ENCODE measurements around the gene PNPLA6. TPM values are rescaled to one million over a fixed set of nuclear protein-coding genes. Genes with fewer than 3 reads are reported as not detected.

PNPLA6 gene
- total RNA-seq, 2 experiments from 2014 or later, result 130 to 152 TPM

DNA sequence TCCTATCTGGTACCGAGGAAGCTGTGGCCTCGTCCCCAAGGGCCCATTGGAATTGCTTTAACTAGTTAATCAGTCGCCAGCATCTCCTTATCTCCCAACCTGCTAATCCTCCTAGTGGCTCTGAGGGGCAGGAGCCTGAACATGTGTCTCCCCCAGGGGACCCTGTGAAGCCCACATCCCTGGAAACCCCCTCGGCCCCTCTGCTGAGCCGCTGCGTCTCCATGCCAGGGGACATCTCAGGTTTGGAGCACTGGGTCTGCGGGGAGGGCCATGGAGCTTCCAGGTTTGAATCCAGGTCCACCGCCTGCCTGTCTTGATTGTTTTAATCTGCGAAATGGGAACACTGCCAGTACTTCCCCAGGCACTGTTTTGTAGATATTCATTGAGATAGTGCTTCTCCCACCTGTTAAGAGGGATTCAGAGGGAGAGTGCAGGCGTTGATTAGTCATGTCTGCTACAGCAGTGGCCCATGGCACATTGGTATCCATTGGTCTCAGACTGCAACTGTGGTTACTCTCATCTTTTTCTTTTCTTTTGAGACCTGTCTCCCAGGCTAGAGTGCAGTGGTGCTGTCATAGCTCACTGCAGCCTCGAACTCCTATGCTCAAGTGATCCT is 6.4 kb downstream of the PNPLA6 start:
- Mint-ChIP-seq H3K27ac (no peak overlapping the region), H3K4me1 (peaks cover 41% of the 10 kb centered on the region), H3K36me3 (ENCODE audit: low read depth) (peaks cover 54% of the 10 kb centered on the region), H3K9me3 (no peaks in the 10 kb centered on the region), H3K4me3 (no peak overlapping the region), H3K27me3 (no peaks in the 10 kb centered on the region)
- DNase-seq, result no peak
- CTCF ChIA-PET, result interaction anchor here (0.8 kb wide), 1 partner anchor 26 kb away, joined by 3 read pairs; no protein-coding TSS in a partner anchor
- POLR2A ChIA-PET, result interaction anchor here (0.6 kb wide), 1 partner anchor 211 kb away, joined by 5 read pairs; no protein-coding TSS in a partner anchor

DNA sequence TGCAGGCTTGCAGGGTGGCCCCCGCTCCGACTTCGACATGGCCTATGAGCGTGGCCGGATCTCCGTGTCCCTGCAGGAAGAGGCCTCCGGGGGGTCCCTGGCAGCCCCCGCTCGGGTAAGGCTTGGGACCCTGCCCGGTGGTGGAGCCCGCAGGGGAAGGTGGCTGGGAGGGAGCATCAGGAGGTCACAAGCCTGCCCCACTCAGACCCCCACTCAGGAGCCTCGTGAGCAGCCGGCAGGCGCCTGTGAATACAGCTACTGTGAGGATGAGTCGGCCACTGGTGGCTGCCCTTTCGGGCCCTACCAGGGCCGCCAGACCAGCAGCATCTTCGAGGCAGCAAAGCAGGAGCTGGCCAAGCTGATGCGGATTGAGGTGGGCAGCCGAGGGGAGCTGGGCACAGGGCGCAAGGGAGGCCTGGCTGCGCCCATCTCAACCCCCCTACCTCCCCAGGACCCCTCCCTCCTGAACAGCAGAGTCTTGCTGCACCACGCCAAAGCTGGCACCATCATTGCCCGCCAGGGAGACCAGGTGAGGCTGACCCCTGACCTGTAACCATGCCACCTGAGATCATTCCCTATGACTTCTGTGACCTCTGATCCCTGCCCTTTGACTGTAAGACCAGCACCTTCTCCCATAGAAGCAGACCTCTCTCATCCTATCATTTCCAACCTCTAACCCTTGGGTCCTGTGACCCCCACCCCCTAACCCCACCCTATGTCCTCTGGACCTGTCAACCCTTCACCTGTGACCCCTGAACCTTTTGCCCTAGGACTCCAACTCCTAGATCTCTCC is 7.2 kb downstream of the PNPLA6 start:
- ChIA-PET POLR2A (interaction anchor here (0.6 kb wide), 1 partner anchor 212 kb away, joined by 5 read pairs; no protein-coding TSS in a partner anchor), CTCF (interaction anchor here (0.6 to 2.4 kb wide), 3 partner anchors 26 to 388 kb away, joined by 3 to 11 read pairs (median 4); partner anchors contain the start of gene TRAPPC5)
- H3K27ac Mint-ChIP-seq, result peak overlapping the region; percentile 35
- H3K4me3 Mint-ChIP-seq, result no peak overlapping the region
- DNase-seq, result no peak
- H3K4me1 Mint-ChIP-seq, result peaks cover 43% of the 10 kb centered on the region
- no peaks in the 10 kb centered on the region for H3K9me3 Mint-ChIP-seq
- peaks cover 54% of the 10 kb centered on the region for H3K36me3 Mint-ChIP-seq (ENCODE audit: low read depth)
- H3K27me3 Mint-ChIP-seq, result no peaks in the 10 kb centered on the region

GRCh38 chr19:7544626-7545025 is 9.1 kb downstream of the PNPLA6 start:
- H3K4me3 Mint-ChIP-seq, result no peak overlapping the region
- CTCF ChIA-PET, result interaction anchor here (1.1 to 2.4 kb wide), 3 partner anchors 24 to 196 kb away, joined by 3 to 11 read pairs (median 3); partner anchors contain the start of genes ARHGEF18 and TRAPPC5
- peak overlapping the region; percentile 86 for H3K27ac Mint-ChIP-seq
- no peak for DNase-seq
- peaks cover 52% of the 10 kb centered on the region for H3K36me3 Mint-ChIP-seq (ENCODE audit: low read depth)
- POLR2A ChIA-PET, result interaction anchor here (2.4 kb wide), 1 partner anchor 9 kb away, joined by 13 read pairs; the partner anchor contains the start of gene PNPLA6
- no peaks in the 10 kb centered on the region for H3K9me3 Mint-ChIP-seq
- peaks cover 43% of the 10 kb centered on the region for H3K4me1 Mint-ChIP-seq
- no peaks in the 10 kb centered on the region for H3K27me3 Mint-ChIP-seq

DNA sequence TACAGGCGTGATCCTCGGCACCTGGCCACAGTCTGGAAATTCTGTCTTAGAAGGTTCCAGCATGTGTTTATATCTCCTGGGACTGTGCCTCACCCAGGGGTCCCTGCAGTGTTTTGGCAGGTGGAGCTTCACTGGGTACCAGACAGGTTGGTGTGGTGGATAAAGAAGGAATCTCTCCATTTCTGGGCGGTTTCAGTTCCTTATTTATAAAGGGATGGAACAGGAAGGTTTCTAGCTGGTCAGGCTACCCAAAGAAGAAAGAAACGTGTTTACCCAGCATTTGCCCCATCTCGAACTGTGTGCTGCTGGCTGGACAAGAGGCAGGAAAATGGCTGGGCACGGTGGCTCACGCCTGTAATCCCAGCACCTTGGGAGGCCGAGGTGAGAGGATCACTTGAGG is 9.8 kb downstream of the PNPLA6 start:
- DNase-seq, result no peak
- ChIA-PET POLR2A (interaction anchor here (1.0 to 2.4 kb wide), 2 partner anchors 10 to 23 kb away, joined by 4 to 13 read pairs; partner anchors contain the start of genes MCOLN1 and PNPLA6), CTCF (interaction anchor here (1.1 to 2.4 kb wide), 2 partner anchors 23 to 197 kb away, joined by 3 to 11 read pairs (median 8); partner anchors contain the start of gene ARHGEF18)
- Mint-ChIP-seq H3K36me3 (ENCODE audit: low read depth) (peaks cover 53% of the 10 kb centered on the region), H3K27ac (peak overlapping the region; percentile 86), H3K4me3 (no peak overlapping the region), H3K27me3 (no peaks in the 10 kb centered on the region), H3K4me1 (peaks cover 40% of the 10 kb centered on the region), H3K9me3 (no peaks in the 10 kb centered on the region)

GRCh38 chr19:7545904-7546303 is 10.4 kb downstream of the PNPLA6 start:
- Mint-ChIP-seq H3K4me3 (peak overlapping the region; percentile 2), H3K4me1 (peaks cover 38% of the 10 kb centered on the region)
- no peak for DNase-seq

GRCh38 chr19:7547159-7547558 is 11.6 kb downstream of the PNPLA6 start:
- no peak for DNase-seq
- ChIA-PET CTCF (interaction anchor here (2.0 kb wide), 1 partner anchor 21 kb away, joined by 8 read pairs; no protein-coding TSS in a partner anchor), POLR2A (no interaction called here)
- Mint-ChIP-seq H3K27me3 (no peaks in the 10 kb centered on the region), H3K4me1 (peaks cover 38% of the 10 kb centered on the region), H3K36me3 (ENCODE audit: low read depth) (peaks cover 56% of the 10 kb centered on the region), H3K9me3 (no peaks in the 10 kb centered on the region), H3K4me3 (no peak overlapping the region), H3K27ac (peak overlapping the region; percentile 40)

More at GRCh38 chr19:7545904-7546303, 10.4 kb downstream of the PNPLA6 start:
- CTCF ChIA-PET, result interaction anchor here (0.6 to 2.0 kb wide), 2 partner anchors 22 to 430 kb away, joined by 4 to 8 read pairs; no protein-coding TSS in a partner anchor
- H3K36me3 Mint-ChIP-seq (ENCODE audit: low read depth), result peaks cover 56% of the 10 kb centered on the region
- H3K27ac Mint-ChIP-seq, result peak overlapping the region; percentile 69
- no peaks in the 10 kb centered on the region for H3K27me3 Mint-ChIP-seq
- POLR2A ChIA-PET, result interaction anchor here (1.0 to 2.4 kb wide), 2 partner anchors 10 to 23 kb away, joined by 4 to 13 read pairs; partner anchors contain the start of genes MCOLN1 and PNPLA6
- H3K9me3 Mint-ChIP-seq, result no peaks in the 10 kb centered on the region

DNA sequence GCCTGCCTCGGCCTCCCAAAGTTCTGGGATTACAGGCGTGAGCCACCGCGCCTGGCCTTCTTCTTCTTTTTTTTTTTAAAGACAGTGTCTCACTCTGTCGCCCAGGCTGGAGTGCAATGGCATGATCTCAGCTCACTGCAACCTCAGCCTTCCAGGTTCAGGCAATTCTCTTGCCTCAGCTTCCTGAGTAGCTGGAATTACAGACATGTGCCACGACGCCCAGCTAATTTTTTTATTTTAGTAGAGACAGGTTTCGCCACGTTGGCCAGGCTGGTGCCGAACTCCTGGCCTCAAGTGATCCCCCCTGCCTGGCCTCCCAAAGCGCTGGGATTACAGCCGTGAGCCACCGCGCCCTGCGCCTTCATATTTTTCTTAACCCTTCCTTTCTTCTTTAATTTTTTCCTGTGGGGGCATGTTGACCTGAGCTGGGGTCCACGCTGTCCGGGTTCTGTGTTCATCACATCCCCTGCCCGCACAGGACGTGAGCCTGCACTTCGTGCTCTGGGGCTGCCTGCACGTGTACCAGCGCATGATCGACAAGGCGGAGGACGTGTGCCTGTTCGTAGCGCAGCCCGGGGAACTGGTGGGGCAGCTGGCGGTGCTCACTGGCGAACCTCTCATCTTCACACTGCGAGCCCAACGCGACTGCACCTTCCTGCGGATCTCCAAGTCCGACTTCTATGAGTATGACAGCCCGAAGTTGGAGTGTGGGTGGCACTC is 14.1 kb downstream of the PNPLA6 start:
- ChIA-PET POLR2A (interaction anchor here (1.1 kb wide), 1 partner anchor 10 kb away, joined by 3 read pairs; no protein-coding TSS in a partner anchor), CTCF (no interaction called here)
- Mint-ChIP-seq H3K27ac (no peak overlapping the region), H3K36me3 (ENCODE audit: low read depth) (peaks cover 52% of the 10 kb centered on the region), H3K27me3 (no peaks in the 10 kb centered on the region), H3K9me3 (no peaks in the 10 kb centered on the region), H3K4me1 (peaks cover 28% of the 10 kb centered on the region), H3K4me3 (no peak overlapping the region)
- no peak for DNase-seq

GRCh38 chr19:7550169-7550770 is 14.8 kb downstream of the PNPLA6 start:
- Mint-ChIP-seq H3K4me3 (no peak overlapping the region), H3K27me3 (no peaks in the 10 kb centered on the region), H3K9me3 (no peaks in the 10 kb centered on the region), H3K27ac (no peak overlapping the region), H3K4me1 (peaks cover 22% of the 10 kb centered on the region), H3K36me3 (ENCODE audit: low read depth) (peaks cover 52% of the 10 kb centered on the region)
- DNase-seq, result no peak
- CTCF ChIA-PET, result no interaction called here
- POLR2A ChIA-PET, result interaction anchor here (1.1 kb wide), 1 partner anchor 9 kb away, joined by 3 read pairs; no protein-coding TSS in a partner anchor

- Mint-ChIP-seq H3K36me3 (ENCODE audit: low read depth) (peaks cover 53% of the 10 kb centered on the region), H3K27me3 (no peaks in the 10 kb centered on the region), H3K27ac (no peak overlapping the region), H3K4me1 (peaks cover 14% of the 10 kb centered on the region), H3K9me3 (no peaks in the 10 kb centered on the region), H3K4me3 (no peak overlapping the region)
- ChIA-PET POLR2A (no interaction called here), CTCF (no interaction called here)
- no peak for DNase-seq
Observed at GRCh38 chr19:7550987-7551761, 15.7 kb downstream of the PNPLA6 start.

GRCh38 chr19:7552781-7553180 is 17.3 kb downstream of the PNPLA6 start:
- peaks cover 60% of the 10 kb centered on the region for H3K36me3 Mint-ChIP-seq (ENCODE audit: low read depth)
- no peak for DNase-seq

GRCh38 chr19:7554565-7554964 is 19.0 kb downstream of the PNPLA6 start:
- H3K36me3 Mint-ChIP-seq (ENCODE audit: low read depth), result peaks cover 74% of the 10 kb centered on the region
- no peak overlapping the region for H3K27ac Mint-ChIP-seq
- no peaks in the 10 kb centered on the region for H3K27me3 Mint-ChIP-seq
- DNase-seq, result no peak
- peaks cover 6% of the 10 kb centered on the region for H3K4me1 Mint-ChIP-seq
- ChIA-PET CTCF (interaction anchor here (1.2 kb wide), 1 partner anchor 14 kb away, joined by 5 read pairs; no protein-coding TSS in a partner anchor), POLR2A (no interaction called here)
- H3K4me3 Mint-ChIP-seq, result no peak overlapping the region
- H3K9me3 Mint-ChIP-seq, result no peaks in the 10 kb centered on the region

More at GRCh38 chr19:7552781-7553180, 17.3 kb downstream of the PNPLA6 start:
- Mint-ChIP-seq H3K27me3 (no peaks in the 10 kb centered on the region), H3K4me3 (no peak overlapping the region), H3K9me3 (no peaks in the 10 kb centered on the region), H3K4me1 (peaks cover 6% of the 10 kb centered on the region), H3K27ac (peak overlapping the region; percentile 38)
- CTCF ChIA-PET, result interaction anchor here (0.6 to 1.2 kb wide), 2 partner anchors 16 to 58 kb away, joined by 4 to 6 read pairs; no protein-coding TSS in a partner anchor
- POLR2A ChIA-PET, result no interaction called here

Measured in activated CD4-positive, alpha-beta memory T cell treated with anti-CD3 and anti-CD28 coated beads, Interleukin-2, amount 10 ng/mL, durations not matched to agents 7 days and 5 days (primary cell).